ENCODE measurements around the gene CHCHD5.
A peak's percentile ranks its signal among the peaks of the same experiment; 100 is the strongest.

GRCh38 chr2:112584134-112584890, at the start of gene CHCHD5:
- TF ChIP-seq CTCF (IDR thresholded peaks at IDR 0.05 in 8 of 11, conservative IDR thresholded peaks at IDR 0.05 in 3 of 11) = peak in 6 of 11 experiments; percentile 29 to 55 (median 39)
- TF ChIP-seq POLR2A (IDR thresholded peaks at IDR 0.05) = peak in 1 of 3 donors; percentile 14
- TF ChIP-seq POLR2AphosphoS5 (IDR thresholded peaks at IDR 0.05) = peak; percentile 90 to 92 (median 91)

All from spleen (tissue), 7 donors.